ENCODE measurements around the gene EML4.

GRCh38 chr2:42334220-42334619 is 165.1 kb downstream of the EML4 start:
- TF ChIP-seq CTCF (conservative IDR thresholded peaks at IDR 0.05; ENCODE audit: low read length) (no peak), EZH2phosphoT487 (IDR thresholded peaks at IDR 0.05; ENCODE audit: borderline replicate concordance) (no peak)
